SK-N-DZ (cell line): ENCODE measurements around the gene MRPS12.
"Not testable (repeated sequence)": the region's sequence is repeated elsewhere in the genome, so short reads cannot be mapped to it uniquely, and the experiment has no call there.

Experiments used
- DNase-seq: peaks from one replicate; pipeline ENCODE4 v3.0.0-alpha.2; 2015; ENCODE audit warnings: low spot score

Gene MRPS12

DNA sequence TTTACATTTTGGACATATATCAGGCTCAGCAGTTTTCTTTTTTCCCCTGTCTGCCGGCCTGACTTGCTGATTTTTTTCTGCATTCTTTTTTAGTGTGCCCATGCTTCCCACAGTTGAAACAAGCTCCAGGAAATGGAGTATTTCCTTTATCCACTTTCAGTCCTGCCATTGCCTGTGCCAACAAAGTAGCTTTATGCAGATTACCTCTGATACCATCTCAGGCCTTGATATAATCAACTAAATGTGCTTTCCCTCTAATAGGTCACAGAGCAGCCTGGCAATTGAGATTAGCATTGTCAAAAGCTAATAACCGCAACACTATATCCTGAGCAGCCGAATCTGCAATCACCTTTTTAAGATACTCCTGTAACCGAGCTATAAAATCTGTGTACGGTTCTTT is 9.2 kb downstream of the MRPS12 start:
- DNase-seq: no peak

DNA sequence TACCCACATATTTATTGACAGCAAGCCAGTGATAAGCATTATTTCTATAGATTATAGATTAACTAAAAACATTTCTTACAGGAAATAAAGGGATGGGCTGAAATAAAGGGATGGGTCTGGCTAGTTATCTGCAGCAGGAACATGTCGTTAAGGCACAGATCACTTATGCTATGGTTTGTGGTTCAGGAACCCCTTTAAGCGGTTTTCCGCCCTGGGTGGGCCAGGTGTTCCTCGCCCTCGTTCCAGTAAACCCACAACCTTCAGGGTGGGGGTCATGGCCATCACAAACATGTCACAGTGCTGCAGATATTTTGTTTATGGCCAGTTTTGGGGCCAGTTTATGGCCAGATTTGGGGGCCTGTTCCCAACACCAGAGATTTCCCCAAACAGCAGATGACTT is 10.7 kb downstream of the MRPS12 start:
- DNase-seq: not testable (repeated sequence)

DNA sequence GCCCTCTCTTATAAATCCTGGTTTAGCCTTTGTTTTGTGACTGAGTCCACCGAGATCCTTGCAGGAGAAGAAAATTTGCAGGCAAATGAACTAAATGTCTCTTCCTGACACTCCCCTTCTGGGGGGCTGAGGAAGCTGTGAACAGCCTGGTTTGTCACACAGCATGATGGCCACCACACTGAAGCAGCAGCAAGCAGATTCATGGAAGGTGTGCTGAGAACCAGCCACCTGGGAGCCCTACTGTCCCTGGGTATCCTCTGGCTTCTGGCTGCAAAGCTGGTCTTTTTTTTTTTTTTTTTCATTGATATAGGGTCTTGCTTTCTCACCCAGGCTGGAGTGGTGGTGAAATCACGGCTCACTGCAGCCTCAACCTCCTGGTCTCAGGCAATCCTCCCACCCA is 11.2 kb downstream of the MRPS12 start:
- DNase-seq: no peak

DNA sequence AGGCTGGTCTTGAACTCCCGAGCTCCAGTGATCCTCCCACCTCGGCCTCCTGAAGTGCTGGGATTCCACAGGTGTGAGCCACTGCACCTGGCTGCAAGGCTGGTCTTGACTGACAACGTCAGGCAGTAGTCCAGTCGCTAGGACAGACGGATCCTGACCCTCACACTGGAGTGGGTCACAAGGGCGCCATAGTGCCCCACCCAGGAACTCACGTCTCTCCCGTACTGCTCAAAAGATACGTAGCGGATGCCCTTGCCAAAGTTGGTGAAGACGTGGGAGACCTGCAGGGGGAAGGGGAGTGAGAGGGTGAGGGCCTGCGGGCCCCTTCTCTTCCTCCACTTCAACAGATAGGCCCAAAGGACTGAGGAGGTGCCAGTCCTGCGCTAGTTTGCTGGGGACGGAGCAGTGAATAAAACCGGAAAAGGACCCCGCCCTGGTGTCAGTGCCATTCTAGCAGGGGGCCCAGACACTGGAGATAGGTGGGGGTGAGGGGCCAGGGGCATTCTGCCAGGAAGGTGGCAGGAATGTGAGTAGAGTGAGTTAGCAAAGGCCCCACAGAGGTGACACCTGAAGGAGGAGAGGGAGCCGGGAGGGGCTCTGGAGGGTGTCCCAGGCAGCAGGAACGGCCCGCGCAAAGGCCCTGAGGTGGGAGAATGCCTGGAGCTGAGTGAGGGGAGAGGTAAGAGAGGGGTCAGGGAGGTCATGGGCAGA is 11.9 kb downstream of the MRPS12 start:
- DNase-seq: no peak

DNA sequence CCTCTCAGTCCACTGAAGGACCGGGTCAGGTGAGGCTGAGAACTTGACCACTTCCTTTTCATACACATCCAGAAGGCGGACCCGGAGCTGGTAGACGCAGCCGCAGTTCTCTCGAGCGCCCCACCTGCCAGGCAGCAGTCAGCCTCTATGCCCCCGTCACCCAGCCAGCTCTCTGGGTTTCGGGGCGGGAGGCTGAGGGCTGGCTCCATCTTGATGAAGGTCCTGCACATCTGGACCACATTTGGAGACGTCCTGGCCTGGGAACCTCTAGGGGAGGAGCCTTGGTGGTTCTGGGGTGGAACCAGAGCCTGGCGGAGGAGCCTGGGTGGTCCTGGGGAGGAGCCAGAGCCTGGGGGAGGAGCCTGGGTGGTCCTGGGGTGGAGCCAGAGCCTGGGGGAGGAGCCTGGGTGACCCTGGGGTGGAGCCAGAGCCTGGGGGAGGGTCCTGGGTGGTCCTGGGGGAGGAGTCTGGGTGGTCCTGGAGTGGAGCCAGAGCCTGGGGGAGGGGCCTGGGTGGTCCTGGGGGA is 14.3 kb downstream of the MRPS12 start:
- no peak for DNase-seq

DNA sequence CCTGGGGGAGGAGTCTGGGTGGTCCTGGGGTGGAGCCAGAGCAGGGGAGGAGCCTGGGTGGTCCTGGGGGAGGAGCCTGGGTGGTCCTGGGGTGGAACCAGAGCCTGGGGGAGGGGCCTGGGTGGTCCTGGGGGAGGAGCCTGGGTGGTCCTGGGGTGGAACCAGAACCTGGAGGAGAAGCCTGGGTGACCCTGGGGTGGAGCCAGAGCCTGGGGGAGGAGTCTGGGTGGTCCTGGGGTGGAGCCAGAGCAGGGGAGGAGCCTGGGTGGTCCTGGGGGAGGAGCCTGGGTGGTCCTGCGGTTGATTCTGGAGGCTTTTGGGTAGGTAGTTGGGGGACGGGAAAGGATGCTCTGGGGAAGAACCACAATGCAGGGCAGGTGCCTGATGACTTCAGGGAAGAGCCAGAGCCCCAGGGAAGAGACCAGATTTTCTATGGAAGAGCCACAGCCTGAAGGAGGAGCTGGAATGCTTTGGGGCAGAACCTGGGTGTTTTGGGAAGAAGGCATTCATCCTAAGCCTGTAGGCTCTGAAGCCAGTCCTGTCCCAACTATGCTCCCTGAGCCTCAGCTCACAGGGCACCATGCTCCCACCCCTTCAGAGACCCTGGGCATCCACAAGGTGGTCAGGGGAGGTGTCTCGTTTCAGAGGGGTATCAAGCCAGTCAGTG is 15.0 kb downstream of the MRPS12 start:
- no peak for DNase-seq

DNA sequence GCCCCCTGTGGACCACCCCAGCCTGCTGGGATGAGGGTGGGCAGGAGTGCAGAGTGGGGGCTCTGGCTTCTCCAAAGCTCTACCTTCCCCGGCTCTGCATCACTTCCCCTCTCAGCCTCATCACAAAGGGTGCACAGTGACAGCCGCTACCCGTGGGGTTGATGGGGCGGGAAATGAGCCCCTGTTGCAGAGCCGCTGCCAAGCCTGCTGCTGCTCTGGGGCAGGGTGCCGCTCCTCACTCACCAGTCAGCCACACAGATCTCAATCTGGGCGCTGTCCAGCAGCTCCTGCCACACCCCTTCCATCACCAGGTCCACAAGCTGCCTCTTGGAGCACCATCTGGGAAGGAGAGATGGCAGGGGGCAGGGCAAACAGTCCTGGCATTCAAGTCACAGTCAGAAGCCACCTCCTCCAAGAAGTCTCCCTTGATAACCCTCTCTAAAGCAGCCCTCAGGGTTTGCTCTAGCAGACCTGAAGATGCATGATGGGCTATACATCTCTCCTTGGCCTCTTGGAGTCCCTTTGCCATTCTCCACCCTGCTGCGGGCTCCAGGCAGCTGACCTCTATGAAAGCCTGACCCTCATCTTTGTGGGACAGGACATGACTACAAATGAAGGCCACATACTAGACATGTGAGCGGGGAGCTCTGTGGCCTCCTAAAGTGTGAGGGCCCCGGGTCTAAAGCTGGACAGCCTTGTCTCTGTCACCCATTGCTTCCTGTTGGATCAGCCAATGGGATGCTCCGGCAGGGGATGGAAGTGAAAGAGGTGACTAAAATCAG is 15.7 kb downstream of the MRPS12 start:
- no peak for DNase-seq

DNA sequence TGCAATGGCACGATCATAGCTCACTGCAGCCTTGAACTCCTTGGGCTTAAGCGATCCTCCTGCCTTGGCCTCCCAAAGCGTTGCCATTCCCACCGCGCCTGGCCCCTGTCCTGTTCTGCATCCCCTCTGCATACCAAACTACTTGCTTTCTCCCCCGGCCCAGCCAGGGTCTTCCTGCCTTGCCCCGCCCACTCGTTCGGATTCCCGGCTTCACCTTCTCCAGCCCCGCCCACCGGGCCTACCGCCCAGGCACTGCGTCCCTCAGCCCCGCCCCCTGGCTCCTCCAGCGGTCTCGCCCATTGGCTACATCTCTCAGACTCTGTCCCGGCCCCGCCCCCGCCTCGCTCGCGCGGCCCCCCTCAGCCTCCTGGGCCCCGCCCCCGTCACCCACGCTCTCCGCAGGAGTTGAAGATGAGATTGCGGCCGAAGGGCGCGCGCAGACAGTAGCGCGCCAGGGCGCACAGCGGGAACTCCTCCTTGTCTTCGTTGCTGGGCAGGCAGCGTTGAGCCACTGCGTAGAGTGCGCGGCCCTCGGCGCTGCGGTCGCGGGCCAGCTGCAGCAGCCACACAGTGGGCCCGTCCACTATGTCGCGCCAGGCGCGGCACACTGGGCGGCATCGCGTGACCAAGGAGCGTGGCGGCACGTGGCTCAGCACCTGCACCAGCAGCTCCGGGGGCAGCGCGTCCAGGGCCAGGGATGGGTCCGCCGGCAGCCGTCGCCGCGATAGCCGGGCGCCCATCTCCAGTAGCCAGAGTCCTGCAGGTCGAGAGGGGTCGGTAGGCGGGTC is 19.0 kb downstream of the MRPS12 start:
- peak; percentile 94 for DNase-seq

DNA sequence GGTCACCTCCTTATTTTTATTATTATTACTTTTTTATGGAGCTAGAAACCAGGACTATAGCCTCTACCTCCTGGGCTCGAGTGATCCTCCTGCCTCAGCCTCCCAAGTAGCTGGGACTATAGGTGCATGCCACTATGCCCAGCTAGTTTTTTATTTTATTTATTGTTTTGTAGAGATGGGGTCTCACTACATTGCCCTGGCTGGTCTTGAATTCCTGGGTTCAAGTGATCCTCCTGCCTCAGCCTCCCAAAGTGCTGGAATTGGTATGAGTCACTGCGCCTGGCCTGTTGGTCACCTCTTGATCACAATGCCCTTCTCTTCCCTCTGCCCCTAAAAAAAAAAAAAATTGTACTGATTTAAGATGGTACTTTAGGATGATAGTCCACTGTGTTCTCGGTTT is 20.4 kb downstream of the MRPS12 start:
- no peak for DNase-seq

DNA sequence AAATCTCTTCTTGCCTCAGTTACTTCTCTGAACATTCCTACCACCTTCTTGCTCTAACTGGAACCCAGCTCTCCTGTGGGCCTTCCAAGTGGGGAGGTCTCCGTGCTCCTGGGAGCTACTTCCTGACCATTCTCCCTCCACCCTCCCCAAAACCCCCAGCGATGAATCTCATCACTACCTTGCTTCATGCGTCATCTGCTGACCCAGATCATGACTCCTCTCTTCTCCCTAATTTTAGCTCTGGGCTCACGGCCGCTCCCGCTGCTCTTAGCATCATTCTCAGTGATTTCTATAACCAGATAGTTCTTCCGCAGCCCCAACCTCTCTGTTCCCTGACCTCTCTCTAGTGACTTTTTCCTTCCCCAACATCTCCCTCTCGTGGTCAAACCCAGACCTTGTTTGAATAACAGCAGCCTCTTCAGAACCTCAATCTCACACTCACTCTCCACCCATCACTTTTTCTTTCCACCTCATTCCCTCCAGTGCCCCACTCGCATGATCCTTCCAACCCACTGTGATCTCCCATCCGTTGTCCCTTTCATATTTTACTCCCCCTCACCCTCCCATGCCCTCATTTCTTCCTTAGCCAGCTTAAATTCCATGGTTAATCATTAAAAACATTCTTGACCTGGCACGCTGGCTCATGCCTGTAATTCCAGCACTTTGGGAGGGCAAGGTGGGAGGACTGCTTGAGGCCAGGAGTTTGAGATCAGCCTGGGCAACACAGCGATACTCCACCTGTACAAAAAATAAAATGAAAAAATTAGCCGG is 21.8 kb downstream of the MRPS12 start:
- peak; percentile 60 for DNase-seq

DNA sequence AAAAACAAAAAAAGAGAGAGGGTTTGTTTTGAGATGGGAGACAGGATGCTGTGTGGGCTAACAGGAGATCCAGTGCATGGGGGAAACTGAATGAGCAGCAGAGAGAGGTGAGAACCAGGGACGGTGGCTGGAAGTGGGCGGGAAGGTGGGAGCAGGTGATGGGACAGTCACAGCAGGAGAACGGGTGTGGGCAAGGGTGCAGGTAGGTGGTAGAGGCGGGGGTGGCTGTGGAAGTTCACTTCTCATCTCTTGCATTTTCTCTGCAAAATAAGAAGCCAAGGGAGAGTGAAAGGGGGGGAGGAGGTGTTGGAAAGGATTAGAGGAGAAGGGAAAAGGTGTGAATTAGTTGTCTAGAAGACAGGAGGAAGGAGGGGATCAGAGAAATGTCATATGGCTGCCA is 22.9 kb downstream of the MRPS12 start:
- no peak for DNase-seq

DNA sequence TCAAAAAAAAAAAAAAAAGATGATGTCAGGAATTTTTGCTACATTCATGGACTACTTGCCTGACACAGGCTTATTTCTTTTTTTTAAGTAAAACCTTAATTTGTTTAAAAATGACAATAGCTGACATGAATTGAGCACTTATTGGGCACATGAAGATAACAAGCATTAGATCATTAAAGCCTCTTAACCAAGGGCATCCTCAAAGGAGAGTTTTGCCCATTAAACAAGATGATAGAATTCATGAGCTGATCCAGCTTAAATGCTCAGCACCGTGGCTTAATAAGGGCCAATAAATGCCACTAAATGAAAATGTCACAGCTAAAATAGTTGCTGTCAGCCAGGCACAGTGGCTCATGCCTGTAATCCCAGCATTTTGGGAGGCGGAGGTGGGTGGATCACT is 25.5 kb downstream of the MRPS12 start:
- no peak for DNase-seq

DNA sequence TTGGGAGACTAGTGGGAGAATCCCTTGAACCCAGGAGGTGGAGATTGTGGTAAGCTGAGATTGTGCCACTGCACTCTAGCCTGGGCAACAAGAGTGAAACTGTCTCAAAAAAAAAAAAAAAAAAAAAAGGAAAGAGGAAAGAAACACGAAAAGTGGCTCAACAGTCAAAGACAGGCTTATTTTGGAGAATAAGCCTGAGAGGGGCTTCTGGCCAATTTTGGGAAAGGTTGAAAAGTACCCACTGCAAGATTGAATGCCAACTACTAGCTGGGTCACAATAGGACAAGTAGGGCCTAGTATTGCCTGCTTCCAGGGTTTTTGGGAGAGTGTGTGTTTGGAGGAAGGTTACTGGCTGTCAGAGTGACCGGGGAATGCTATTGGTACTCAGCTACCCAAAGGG is 27.6 kb downstream of the MRPS12 start:
- DNase-seq: no peak

DNA sequence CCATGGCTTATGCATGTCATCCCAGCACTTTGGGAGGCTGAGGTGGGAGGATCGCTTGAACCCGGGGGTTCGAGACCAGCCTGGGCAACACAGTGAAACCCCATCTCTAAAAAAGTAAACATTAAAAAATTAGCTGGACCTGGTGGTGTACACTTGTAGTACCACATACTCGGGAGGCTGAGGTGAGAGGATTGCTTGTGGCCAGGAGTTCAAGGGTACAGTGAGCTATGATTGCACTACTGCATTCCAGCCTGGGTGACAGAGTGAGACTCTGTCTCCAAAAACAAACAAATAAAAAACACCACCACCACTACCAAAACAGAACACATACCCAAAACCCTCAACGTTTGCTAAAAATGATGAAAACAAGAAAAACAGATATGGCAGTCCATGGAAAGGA is 28.9 kb downstream of the MRPS12 start:
- DNase-seq: no peak

DNA sequence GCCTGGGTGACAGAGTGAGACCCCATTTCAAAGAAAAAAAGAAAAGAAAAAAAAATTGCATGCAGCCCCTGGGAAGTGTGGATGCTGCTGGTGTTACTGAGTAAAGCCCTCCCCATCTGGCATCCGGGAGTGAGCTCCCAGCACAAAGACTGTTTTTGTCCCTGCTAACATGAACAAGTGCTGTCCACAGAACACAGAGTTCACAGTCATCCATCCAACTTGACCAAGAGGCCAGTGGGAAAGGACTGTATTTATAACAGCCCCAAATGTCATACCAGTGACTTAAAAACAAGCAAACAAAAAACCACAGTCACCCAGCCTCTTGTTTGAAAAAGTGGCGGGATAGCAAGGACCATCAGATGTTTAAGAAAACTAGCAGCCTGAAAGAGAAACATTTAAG is 34.0 kb downstream of the MRPS12 start:
- no peak for DNase-seq

DNA sequence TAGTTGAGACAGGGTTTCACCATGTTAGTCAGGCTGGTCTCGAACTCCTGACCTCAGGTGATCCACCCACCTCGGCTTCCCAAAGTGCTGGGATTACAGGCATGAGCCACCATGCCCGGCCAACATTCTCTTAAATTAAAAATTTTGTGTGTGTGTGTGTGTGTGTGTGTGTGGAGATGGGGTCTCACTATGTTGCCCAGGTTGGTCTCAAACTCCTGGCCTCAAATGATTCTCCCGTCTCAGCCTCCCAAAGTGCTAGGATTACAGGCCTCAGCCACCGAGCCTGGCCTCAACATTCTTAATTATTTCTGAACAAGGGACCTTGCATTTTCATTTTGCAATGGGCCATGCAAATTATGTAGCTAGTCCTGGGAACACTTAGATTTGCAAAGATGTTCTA is 35.4 kb downstream of the MRPS12 start:
- DNase-seq: not testable (repeated sequence)

DNA sequence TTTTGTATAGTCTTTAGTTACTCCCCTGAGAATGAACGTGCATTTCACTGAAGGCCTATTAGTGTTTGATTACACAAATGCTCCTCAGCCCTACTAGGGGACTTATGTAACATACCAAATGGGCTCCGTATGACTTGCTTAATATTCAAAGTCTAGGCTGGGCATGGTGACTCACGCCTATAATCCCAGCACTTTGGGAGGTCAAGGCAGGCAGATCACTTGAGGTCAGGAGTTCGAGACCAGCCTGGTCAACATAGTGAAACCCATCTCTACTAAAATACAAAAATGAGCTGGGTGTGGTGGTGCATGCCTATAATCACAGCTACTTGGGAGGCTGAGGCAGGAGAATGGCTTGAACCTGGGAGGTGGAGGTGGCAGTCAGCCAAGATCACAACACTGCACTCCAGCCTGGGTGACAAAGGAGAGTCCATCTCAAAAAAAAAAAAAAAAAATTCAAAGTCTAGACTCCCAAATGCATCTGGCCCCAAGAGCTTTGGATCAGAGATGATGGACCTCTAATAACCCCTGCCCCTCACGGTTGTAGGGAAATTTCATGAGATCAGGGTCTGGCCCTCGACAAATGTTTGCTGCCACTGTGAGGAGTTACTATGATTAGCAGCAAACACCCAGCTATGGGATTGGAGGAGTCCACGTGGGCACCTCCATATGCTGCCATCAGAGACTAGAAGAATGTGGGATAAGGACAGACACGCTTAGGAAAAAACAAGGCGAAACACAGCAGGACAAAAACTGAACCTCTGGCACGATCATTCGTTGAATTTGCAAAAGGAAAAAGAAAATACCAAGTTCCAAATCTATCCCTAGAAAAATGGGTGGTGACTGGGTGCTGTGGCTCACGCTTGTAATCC is 40.2 kb downstream of the MRPS12 start:
- no peak for DNase-seq

DNA sequence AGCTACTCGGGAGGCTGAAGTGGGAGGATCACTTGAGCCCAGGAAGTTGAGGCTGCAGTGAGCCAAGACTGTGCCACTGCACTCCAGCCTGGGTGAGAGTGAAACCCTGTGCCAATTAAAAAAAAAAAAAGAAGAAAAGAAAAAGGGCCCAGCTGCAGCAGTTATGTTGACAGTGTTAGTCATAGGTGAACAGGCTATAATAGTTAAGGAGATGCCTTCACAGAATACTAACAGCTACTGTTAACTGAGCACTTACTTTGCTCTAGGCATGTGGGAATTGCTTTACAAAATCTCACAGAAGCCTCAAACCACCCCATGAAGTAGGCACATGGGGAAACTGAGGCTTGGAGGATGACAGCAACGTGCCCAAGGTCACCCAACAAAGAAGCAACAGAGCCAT is 40.9 kb downstream of the MRPS12 start:
- no peak for DNase-seq

DNA sequence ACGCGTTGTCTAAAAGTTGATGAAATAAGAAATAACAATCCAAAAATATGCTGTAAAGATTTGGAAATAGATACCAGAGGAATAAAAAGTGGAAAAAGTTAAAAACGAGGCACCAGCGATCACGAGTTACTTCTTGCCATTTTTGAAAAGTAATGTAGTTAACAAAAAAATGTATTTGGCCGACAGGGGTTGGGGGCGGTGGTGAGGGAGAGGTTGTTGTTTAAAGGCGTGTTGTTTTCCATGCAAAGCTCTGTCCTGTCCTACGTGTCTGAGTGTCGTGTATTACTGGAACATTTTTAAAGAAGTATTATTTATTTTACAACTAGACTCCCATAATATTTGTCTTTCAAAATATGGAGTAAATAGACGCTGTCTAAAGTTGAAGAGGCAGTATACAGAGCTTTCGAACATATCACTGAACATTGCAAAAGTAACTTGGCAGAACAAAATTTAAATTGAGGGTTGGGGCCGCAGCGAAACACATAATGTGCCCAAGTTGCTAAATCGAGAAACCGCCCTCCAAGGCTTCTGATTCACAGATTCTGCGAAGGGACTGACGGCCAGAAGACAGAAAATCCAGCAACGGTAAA is 44.0 kb downstream of the MRPS12 start:
- DNase-seq: no peak
